ENCODE measurements around the gene CC2D2A. TPM values are rescaled to one million over a fixed set of nuclear protein-coding genes. Genes with fewer than 3 reads are reported as not detected.

CC2D2A gene
- total RNA-seq, 2 donors from 2014 or later, result 13.5 to 38.1 TPM

DNA sequence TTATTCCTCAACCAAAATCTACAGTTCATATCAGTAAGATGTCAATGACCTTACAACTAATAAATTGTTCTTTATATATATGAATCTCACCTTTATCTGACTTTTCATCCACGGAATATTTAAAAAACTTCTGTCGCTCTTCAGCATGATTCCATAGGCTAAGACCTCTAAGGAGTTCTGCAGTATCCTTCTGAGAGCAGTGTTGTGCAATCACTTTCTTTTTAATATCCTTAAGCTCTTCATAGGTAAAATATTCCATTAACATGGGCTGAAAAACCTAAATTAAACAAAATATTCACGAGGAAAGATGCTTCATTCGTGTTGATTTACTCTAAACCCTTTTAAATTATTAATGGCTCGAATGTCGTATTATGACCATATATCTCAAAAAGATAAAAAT, 168.7 kb downstream of the CC2D2A start:
- Histone ChIP-seq H3K27me3 (replicated peaks; ENCODE audit: insufficient read depth) (no peaks in the 10 kb centered on the region), H3K27ac (no peak overlapping the region), H3K9me3 (no peaks in the 10 kb centered on the region), H3K36me3 (no peaks in the 10 kb centered on the region), H3K4me1 (replicated peaks) (no peaks in the 10 kb centered on the region), H3K4me3 (no peak overlapping the region)
- no peak for TF ChIP-seq POLR2A (IDR thresholded peaks at IDR 0.05)
- no peak for TF ChIP-seq POLR2AphosphoS5 (IDR thresholded peaks at IDR 0.05)
- TF ChIP-seq, protein P1, sequence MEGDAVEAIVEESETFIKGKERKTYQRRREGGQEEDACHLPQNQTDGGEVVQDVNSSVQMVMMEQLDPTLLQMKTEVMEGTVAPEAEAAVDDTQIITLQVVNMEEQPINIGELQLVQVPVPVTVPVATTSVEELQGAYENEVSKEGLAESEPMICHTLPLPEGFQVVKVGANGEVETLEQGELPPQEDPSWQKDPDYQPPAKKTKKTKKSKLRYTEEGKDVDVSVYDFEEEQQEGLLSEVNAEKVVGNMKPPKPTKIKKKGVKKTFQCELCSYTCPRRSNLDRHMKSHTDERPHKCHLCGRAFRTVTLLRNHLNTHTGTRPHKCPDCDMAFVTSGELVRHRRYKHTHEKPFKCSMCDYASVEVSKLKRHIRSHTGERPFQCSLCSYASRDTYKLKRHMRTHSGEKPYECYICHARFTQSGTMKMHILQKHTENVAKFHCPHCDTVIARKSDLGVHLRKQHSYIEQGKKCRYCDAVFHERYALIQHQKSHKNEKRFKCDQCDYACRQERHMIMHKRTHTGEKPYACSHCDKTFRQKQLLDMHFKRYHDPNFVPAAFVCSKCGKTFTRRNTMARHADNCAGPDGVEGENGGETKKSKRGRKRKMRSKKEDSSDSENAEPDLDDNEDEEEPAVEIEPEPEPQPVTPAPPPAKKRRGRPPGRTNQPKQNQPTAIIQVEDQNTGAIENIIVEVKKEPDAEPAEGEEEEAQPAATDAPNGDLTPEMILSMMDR (IDR thresholded peaks at IDR 0.05), result no peak
- WGBS, result 95% methylated on average over 6 of the region's 6 CpGs
- intact Hi-C loops (cut with DNase I), result no loop called here
- no peak for DNase-seq (ENCODE audit: low spot score)

DNA sequence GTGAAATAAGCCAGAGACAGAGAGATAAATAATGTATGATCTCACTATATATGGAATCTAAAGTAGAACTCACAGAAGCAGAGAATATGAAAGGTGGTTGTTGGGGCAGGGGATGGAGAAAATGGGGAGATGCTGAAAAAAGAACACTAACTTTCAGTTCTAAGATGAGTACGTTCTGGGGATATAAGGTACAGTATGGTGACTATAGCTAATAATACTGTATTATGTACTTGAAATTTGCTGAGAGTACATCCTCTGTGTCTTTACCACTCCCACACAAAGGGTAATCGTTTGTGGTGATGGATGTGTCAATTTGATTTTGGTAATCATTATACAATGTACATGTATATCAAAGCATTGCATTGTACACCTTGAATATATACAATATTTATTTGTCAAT, 178.9 kb downstream of the CC2D2A start:
- Histone ChIP-seq H3K36me3 (no peaks in the 10 kb centered on the region), H3K27ac (no peak overlapping the region), H3K27me3 (replicated peaks; ENCODE audit: insufficient read depth) (no peaks in the 10 kb centered on the region), H3K9me3 (no peaks in the 10 kb centered on the region), H3K4me1 (replicated peaks) (peaks cover 1% of the 10 kb centered on the region), H3K4me3 (no peak overlapping the region)
- no peak for DNase-seq (ENCODE audit: low spot score)
- no peak for TF ChIP-seq POLR2AphosphoS5 (IDR thresholded peaks at IDR 0.05)
- TF ChIP-seq, protein P1 (IDR thresholded peaks at IDR 0.05), result no peak
- no peak for TF ChIP-seq POLR2A (IDR thresholded peaks at IDR 0.05)
- 59% methylated on average over 2 of the region's 2 CpGs for WGBS
- intact Hi-C loops (cut with DNase I), result no loop called here

DNA sequence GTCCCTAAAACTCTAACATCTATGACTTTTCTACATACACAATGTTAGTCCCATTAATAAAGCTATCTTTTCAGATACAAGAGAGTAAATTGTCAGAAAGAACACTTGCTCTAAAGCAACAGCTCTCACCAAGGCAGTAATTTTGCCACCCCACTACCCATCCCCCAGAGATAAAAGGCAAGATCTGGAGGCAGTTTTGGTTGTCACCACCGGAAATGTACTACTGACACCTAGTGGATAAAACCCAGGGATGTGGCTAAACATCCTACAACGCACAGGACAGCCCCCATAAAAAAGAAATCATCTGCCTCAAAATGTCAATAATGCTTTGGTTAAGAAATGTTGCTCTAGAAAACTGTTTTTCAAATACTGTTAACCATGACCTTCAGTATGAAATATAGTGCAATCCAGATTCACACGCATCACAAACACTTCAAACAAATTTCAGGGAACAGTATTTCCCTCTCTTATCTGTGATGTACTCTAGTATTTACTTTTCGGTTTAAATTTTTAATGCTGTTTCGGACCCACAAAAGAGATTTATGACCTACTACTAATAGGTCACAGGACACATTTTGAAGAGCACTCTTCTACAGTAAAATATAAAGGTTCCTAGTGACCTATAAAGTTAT, 180.3 kb downstream of the CC2D2A start:
- peak; percentile 20 for DNase-seq (ENCODE audit: low spot score)
- intact Hi-C loops (cut with DNase I), result loop anchor here (1.0 to 10.0 kb wide), 3 partner anchors 171 to 645 kb away; partner anchors contain the start of gene CPEB2
- WGBS, result 15% methylated on average over 5 of the region's 5 CpGs
- Histone ChIP-seq H3K4me1 (replicated peaks) (peaks cover 4% of the 10 kb centered on the region), H3K27me3 (replicated peaks; ENCODE audit: insufficient read depth) (no peaks in the 10 kb centered on the region), H3K36me3 (no peaks in the 10 kb centered on the region), H3K9me3 (no peaks in the 10 kb centered on the region), H3K4me3 (no peak overlapping the region), H3K27ac (peak overlapping the region; percentile 18 to 47)
- TF ChIP-seq, protein P1 (IDR thresholded peaks at IDR 0.05), result peak in 3 of 4 experiments; percentile 50 to 62 (median 53)
- no peak for TF ChIP-seq POLR2A (IDR thresholded peaks at IDR 0.05)
- peak; percentile 47 for TF ChIP-seq POLR2AphosphoS5 (IDR thresholded peaks at IDR 0.05)

Small RNA genes within 50 kb of the gene (small RNA-seq; reads per million reads assigned to genes)
- 0 reads per million in 2 donors for gene AC007016.1

Other genes with a start within 250 kb of the CC2D2A start
- gene C1QTNF7, start 41.8 kb upstream of the CC2D2A start, total RNA-seq, result 1 to 10 TPM; 4.6 to 6.0 TPM
- 100 to 1,000 TPM in 1 of 2 donors, 10 to 100 TPM in 1; 86.0 to 123 TPM for gene FBXL5, start 185.5 kb downstream of the CC2D2A start, total RNA-seq
- 10 to 100 TPM; 38.9 to 52.5 TPM for gene FAM200B, start 211.9 kb downstream of the CC2D2A start, total RNA-seq
- gene BST1, start 233.2 kb downstream of the CC2D2A start, total RNA-seq, result 1 to 10 TPM; 1.1 to 2.3 TPM

Measured in prostate gland (tissue), 2 donors.